SU-DHL-6 (cell line): Measurements from ENCODE around the gene PTPRCAP.

Experiments used
- CTCF ChIP-seq: fragments of 200-600 bp; sonication (generic); IDR thresholded peaks from one replicate; pipeline ENCODE4 v1.5.1; 2017; ENCODE audit warnings: antibody characterized with exemption, mild to moderate bottlenecking, low read length, moderate library complexity; ENCODE audit not compliant: insufficient read depth, poor library complexity, severe bottlenecking
- EZH2phosphoT487 ChIP-seq: fragments of 200-600 bp; sonication (generic), shearing (Covaris generic); conservative IDR thresholded peaks from 2 replicates; pipeline ENCODE4 v1.6.1; 2018; ENCODE audit warnings: mild to moderate bottlenecking, antibody characterized with exemption, low read length, moderate library complexity, mixed read lengths

- no peak for TF ChIP-seq EZH2phosphoT487
- no peak for TF ChIP-seq CTCF
Measured at GRCh38 chr11:67396587-67397389, 40.7 kb downstream of the PTPRCAP start.
